CD4-positive, alpha-beta T cell treated with Interleukin-21 for 1 hour (primary cell): ENCODE data around the gene TMEM238L.

Source experiments
- DNase-seq: peaks from one replicate; pipeline ENCODE4 v3.0.0-alpha.2; 2020

The TMEM238L gene

GRCh38 chr17:10803350-10803749, 549 bp downstream of the TMEM238L start:
- no peak for DNase-seq

- DNase-seq: no peak
Observed at GRCh38 chr17:10802496-10803284, 1.2 kb downstream of the TMEM238L start.

GRCh38 chr17:10799407-10799806, 4.5 kb downstream of the TMEM238L start:
- no peak for DNase-seq

GRCh38 chr17:10798910-10799309, 5.0 kb downstream of the TMEM238L start:
- no peak for DNase-seq

- DNase-seq: no peak
Observed at GRCh38 chr17:10798332-10798749, 5.6 kb downstream of the TMEM238L start.

GRCh38 chr17:10797476-10798328, 6.2 kb downstream of the TMEM238L start:
- no peak for DNase-seq

GRCh38 chr17:10793816-10794215, 10.1 kb downstream of the TMEM238L start:
- no peak for DNase-seq

- no peak for DNase-seq
Observed at GRCh38 chr17:10793256-10793655, 10.6 kb downstream of the TMEM238L start.

- no peak for DNase-seq
Observed at GRCh38 chr17:10792151-10792550, 11.7 kb downstream of the TMEM238L start.

GRCh38 chr17:10790491-10791401, 13.2 kb downstream of the TMEM238L start:
- no peak for DNase-seq

GRCh38 chr17:10789694-10790271, 14.1 kb downstream of the TMEM238L start:
- no peak for DNase-seq

- DNase-seq: no peak
Observed at GRCh38 chr17:10787306-10788045, 16.4 kb downstream of the TMEM238L start.

- DNase-seq: no peak
Observed at GRCh38 chr17:10785295-10785694, 18.6 kb downstream of the TMEM238L start.

GRCh38 chr17:10779609-10780008, 24.3 kb downstream of the TMEM238L start:
- DNase-seq: no peak

GRCh38 chr17:10777890-10778289, 26.0 kb downstream of the TMEM238L start:
- DNase-seq: no peak

- DNase-seq: no peak
Observed at GRCh38 chr17:10777131-10777807, 26.6 kb downstream of the TMEM238L start.

GRCh38 chr17:10776381-10776780, 27.5 kb downstream of the TMEM238L start:
- DNase-seq: no peak

GRCh38 chr17:10775740-10776356, 28.1 kb downstream of the TMEM238L start:
- no peak for DNase-seq

GRCh38 chr17:10775058-10775457, 28.8 kb downstream of the TMEM238L start:
- DNase-seq: no peak

GRCh38 chr17:10773391-10773790, 30.5 kb downstream of the TMEM238L start:
- no peak for DNase-seq
